HCT116 (cell line): Measurements from ENCODE around the gene CASZ1.

ENCODE experiments used
- CBX3 ChIP-seq: IDR thresholded peaks from 2 replicates; pipeline ENCODE4 v1.6.1; 2012; ENCODE audit warnings: low read depth
- POLR2A ChIP-seq: IDR thresholded peaks from 2 replicates; pipeline ENCODE4 v1.7.0; 2011; ENCODE audit warnings: borderline replicate concordance; ENCODE audit not compliant: insufficient read depth, insufficient read length; ENCODE audit errors: extremely low read depth
- RAD21 ChIP-seq: IDR thresholded peaks from 2 replicates; pipeline ENCODE4 v1.6.1; 2012; ENCODE audit warnings: low read depth, mild to moderate bottlenecking
- TF ChIP-seq, protein P1 (sequence below), 3 experiments: fragments of 200-600 bp in 1 of 3; sonication (generic) in 1 of 3; IDR thresholded peaks in 2 of 3; conservative IDR thresholded peaks in 1 of 3; 2 replicates each; pipeline ENCODE4 v1.5.1; 2012 to 2017; ENCODE audit warnings: low read depth in 2 of 3, low read length in 2 of 3, antibody characterized with exemption in 1 of 3, borderline replicate concordance in 1 of 3, control low read depth in 1 of 3, mild to moderate bottlenecking in 1 of 3, mixed read lengths in 1 of 3, mixed run types in 1 of 3, moderate library complexity in 1 of 3; ENCODE audit not compliant: insufficient read depth in 1 of 3

DNA sequence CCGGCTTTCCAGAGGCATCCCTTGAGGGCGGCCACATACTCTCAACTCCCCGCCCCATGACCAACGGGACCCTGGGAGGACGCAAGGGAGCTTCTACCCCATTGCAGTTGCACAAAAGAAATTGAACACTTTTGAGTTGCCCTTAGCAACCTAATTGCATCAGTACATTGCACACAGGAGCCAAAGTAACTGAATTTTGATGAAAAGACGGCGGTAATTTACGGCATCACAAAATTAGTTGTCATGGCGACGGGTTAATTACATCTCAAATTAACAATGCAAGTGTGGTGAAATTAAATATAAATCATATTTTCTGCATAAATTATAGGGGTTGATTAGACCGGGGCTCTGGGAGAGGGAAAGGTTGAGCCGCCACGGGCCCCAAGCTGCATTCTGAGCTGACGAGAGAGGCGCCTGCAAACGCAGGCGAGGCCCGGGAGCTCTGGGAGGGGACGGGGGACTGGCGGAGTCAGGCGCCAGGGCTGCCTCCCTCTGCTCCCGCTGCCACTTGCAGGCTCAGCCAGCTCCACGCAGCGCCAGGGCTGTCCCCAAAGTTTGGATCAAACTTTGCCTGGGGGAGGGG, 61.4 kb downstream of the CASZ1 start:
- TF ChIP-seq POLR2A (no peak), RAD21 (no peak), CBX3 (no peak)
- TF ChIP-seq, protein P1, sequence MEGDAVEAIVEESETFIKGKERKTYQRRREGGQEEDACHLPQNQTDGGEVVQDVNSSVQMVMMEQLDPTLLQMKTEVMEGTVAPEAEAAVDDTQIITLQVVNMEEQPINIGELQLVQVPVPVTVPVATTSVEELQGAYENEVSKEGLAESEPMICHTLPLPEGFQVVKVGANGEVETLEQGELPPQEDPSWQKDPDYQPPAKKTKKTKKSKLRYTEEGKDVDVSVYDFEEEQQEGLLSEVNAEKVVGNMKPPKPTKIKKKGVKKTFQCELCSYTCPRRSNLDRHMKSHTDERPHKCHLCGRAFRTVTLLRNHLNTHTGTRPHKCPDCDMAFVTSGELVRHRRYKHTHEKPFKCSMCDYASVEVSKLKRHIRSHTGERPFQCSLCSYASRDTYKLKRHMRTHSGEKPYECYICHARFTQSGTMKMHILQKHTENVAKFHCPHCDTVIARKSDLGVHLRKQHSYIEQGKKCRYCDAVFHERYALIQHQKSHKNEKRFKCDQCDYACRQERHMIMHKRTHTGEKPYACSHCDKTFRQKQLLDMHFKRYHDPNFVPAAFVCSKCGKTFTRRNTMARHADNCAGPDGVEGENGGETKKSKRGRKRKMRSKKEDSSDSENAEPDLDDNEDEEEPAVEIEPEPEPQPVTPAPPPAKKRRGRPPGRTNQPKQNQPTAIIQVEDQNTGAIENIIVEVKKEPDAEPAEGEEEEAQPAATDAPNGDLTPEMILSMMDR (IDR thresholded peaks at IDR 0.05 in 2 of 3, conservative IDR thresholded peaks at IDR 0.05 in 1 of 3; ENCODE audit: borderline replicate concordance in 1 of 3, insufficient read depth in 1 of 3, low read depth in 2 of 3, low read length in 2 of 3), result no peak
